WI38 (cell line): ENCODE data around the gene USP16.

Experiments used
- H3K4me3 ChIP-seq: 2 replicates; pipeline ENCODE4 v1.5.1; 2011; ENCODE audit warnings: low read depth, mild to moderate bottlenecking, control low read depth, low read length
- CTCF ChIP-seq: IDR thresholded peaks from 2 replicates; pipeline ENCODE4 v1.5.1; 2012; ENCODE audit warnings: low read depth, mild to moderate bottlenecking, control low read depth, low read length

Gene USP16

GRCh38 chr21:29033871-29034270 is 9.4 kb downstream of the USP16 start:
- no peak for TF ChIP-seq CTCF
- H3K4me3 ChIP-seq = no peak overlapping the region

- TF ChIP-seq CTCF = no peak
These were observed 10.2 kb downstream of the USP16 start for GRCh38 chr21:29034678-29035077.

DNA sequence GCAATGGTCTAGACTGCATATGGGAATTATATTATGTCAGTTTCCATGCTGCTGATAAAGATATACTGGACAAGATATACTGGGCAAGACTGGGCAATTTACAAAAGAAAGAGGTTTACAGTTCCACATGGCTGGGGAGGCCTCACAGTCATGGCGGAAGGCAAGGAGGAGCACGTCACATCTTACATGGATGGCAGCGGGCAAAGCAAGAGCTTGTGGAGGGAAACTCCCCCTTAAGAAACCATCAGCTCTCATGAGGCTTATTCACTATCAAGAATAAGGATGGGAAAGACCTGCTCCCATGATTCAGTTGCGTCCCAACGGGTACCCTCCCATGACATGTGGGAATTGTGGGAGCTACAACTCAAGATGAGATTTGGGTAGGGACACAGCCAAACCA is 27.8 kb downstream of the USP16 start:
- no peak overlapping the region for H3K4me3 ChIP-seq

More at GRCh38 chr21:29034678-29035077, 10.2 kb downstream of the USP16 start:
- no peak overlapping the region for H3K4me3 ChIP-seq

DNA sequence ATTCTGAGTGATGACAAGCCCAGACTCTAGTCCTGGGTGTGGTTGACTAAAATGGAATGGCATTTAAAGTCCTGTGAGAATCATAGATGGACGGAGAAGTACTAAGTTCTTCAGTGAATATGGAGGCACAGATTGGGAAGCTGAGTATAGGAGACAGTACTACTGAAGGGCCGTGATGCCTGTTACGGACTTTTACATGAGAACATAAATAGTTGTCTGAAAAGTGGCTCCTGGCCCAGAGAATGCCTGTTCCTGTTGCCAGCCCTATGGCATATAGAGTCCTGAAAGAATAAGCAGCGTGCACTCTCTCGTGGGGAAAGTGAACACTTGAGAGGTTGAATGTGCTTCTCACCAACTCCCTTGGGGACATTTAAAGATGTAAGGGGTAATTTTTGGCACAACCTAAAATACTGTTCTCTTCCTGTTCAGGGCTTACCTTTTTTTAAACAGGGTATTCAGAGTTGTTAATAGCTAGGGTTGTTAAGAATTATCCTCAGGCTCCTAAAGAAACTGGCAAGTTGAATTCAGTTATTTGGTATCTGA is 28.6 kb downstream of the USP16 start:
- no peak overlapping the region for H3K4me3 ChIP-seq
- TF ChIP-seq CTCF = no peak

More for the DNA sequence above, 27.8 kb downstream of the USP16 start:
- no peak for TF ChIP-seq CTCF

DNA sequence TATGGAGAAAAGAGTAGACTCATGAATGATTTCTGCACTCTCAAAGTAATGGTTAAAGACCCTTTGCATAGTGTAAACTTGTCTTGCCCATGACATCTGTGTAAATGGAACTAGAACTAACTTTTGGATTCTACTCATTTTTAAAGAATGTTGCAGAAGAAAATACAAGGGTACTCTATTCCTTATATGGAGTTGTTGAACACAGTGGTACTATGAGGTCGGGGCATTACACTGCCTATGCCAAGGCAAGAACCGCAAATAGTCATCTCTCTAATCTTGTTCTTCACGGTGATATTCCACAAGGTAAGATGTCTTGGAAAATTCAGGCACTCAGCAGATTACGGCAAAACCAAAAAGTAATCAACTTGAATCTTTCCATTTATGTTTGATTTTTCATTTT is 29.2 kb downstream of the USP16 start:
- H3K4me3 ChIP-seq = no peak overlapping the region
- TF ChIP-seq CTCF = no peak

- H3K4me3 ChIP-seq = no peak overlapping the region
- TF ChIP-seq CTCF = no peak
These were observed 30.6 kb downstream of the USP16 start for GRCh38 chr21:29055080-29055479.

GRCh38 chr21:29056005-29056404 is 31.5 kb downstream of the USP16 start:
- TF ChIP-seq CTCF = no peak
- H3K4me3 ChIP-seq = no peak overlapping the region
